Stimulated activated CD8-positive, alpha-beta memory T cell treated with anti-CD3 and anti-CD28 coated beads, Interleukin-4, amount 100 ng/mL, for 48 hours (primary cell): ENCODE data around the gene LRP5.
A peak's percentile ranks its signal among the peaks of the same experiment; 100 is the strongest.
"Not testable (repeated sequence)": the region's sequence is repeated elsewhere in the genome, so short reads cannot be mapped to it uniquely, and the experiment has no call there.

Experiments used
- DNase-seq: peaks from one replicate; pipeline ENCODE4 v3.0.0-alpha.2; 2020

Gene LRP5

GRCh38 chr11:68282861-68283230 is 29.5 kb upstream of the LRP5 start:
- no peak for DNase-seq

DNA sequence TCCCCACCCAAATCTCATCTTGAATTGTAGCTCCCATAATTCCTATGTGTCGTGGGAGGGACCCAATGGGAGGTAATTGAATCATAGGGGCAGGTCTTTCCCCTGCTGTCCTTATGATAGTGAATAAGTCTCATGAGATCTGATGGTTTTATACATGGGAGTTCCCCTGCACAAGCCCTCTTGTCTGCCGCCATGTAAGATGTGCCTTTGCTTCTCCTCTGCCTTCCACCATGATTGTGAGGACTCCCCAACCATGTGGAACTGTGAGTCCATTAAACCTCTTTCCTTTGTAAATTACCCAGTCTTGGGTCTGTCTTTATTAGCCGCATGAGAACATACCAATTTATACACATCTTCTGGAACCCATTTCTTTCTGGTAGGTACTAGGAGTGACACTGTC is 27.8 kb upstream of the LRP5 start:
- not testable (repeated sequence) for DNase-seq

DNA sequence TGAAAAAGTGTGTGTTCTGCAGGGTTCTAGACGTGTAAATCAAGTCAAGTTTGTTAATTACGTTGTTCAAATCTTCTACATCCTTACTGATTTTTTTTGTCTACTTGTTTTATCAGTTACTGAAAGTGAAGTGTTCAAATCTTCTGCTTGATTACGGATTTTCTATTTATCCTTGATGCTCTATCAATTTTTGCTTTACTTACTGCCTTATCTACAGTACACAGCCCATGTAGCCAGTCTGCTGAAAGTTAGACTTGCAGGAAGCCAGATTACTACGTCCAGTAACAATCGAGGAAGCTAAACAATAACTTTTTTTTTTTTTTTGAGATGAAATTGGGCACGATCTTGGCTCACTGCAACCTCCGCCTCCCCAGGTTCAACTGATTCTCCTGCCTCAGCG is 25.0 kb upstream of the LRP5 start:
- no peak for DNase-seq

DNA sequence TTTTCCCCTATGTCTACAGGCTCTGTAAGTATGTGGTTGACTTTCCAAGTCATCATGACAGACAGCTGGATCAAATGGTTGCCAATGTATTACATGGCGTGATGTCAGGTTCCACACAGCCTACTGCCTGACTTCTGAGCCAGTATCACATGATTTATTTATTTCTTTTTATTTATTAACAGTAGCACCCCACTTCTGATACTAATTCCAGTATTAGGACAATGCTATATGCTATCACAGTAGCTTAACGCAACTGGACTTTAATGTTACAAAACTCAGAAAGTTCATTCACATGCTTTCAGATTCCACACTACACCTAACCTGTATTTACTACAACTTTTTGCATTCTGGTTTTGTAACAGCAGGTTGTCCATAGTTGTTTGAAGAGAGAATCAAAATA is 22.9 kb upstream of the LRP5 start:
- no peak for DNase-seq

GRCh38 chr11:68293708-68294107 is 18.7 kb upstream of the LRP5 start:
- DNase-seq, result no peak

DNA sequence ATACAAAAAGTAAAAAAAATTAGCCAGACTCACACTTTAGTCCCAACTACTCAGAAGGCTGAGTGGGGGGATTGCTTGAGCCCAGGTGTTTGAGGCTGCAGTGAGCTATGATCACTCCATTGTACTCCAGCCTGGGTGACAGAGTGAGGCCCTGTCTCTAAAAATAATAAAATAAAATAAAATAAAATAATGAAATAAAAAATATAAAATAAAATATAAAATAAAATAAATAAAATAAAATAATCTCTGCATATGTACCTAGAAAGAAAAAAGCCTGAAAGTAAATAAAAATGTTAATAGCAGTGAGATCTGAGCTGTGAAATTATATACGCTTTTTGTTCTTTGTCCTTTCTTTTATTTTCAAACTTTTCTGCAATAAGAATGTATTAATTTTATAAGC is 17.1 kb upstream of the LRP5 start:
- DNase-seq, result no peak

DNA sequence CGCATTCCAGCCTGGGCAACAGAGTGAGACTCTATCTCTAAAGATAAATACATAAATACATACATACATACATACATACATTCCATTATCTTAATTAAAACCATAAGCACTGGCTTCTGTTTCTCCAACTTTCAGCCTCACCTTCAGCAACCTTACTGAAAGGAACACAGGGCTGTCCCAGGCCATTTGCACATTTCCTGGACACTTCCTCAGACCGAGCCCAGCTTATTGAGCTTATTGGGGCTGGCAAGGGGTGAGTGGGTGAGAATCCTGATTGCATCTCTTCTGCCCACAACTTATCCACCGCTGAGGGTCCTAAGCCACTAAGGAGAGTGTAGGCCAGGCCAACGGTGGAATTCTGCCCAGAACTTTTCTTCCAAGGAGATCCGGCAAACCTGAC is 16.5 kb upstream of the LRP5 start:
- DNase-seq, result no peak

GRCh38 chr11:68296344-68297051 is 15.9 kb upstream of the LRP5 start:
- DNase-seq, result no peak

GRCh38 chr11:68297052-68297378 is 15.4 kb upstream of the LRP5 start:
- DNase-seq, result no peak

- DNase-seq, result no peak
Observed at GRCh38 chr11:68297494-68297811, 14.9 kb upstream of the LRP5 start.

GRCh38 chr11:68297812-68298658 is 14.4 kb upstream of the LRP5 start:
- peak; percentile 88 for DNase-seq

DNA sequence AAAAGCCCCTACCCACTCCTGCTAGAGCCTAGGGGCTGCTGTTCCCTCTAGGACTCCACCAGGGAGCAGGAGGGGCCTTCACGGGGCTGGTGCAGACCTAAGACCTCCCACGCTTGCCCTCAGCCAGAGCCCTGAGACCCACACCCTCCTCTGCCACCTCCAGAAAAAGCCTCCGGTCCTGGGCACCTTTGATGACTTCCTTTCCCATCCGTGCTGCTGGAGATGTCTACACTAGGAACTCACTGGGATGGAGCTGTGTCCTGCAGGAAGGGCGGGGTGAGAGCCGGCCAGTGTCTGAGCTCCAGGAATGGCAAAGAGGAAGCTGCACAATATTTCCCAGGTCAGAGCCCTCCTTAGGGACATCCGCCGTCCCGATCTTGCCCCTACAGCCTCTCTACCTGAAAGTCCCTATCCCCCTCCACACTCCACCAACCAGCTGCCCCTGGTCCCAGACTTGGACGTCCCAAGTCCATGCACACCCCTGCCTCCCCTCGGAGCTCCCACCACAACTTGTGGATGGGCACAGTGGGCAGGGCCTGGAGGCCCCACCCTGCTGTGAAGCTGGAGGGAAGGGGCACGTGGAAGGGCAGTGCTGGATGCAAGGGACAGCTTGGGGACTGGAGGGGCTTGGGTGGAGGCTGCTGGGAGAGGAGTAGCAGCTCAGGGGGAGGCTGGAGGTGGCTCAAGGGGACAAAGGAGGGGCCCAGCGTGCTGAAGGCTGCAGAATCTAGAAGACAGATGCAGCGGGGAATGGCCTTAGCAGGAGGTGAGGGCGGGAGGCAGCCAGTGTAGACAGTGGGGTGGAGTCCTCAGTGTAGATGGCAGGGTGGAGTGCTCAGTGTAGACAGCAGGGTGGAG is 13.5 kb upstream of the LRP5 start:
- no peak for DNase-seq

DNA sequence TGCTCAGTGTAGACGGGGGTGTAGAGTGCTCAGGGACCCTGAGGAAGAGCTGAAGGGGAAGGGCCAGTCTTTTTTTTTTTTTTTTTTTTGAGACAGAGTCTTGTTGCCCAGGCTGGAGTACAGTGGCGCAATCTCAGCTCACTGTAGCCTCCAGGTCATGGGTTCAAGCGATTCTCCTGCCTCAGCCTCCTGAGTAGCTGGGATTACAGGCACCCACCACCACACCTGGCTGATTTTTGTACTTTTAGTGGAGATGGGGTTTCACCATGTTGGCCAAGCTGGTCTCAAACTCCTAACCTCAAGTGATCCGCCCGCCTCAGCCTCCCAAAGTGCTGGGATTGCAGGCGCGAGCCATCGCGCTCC is 12.9 kb upstream of the LRP5 start:
- DNase-seq, result not testable (repeated sequence)

GRCh38 chr11:68300076-68300830 is 12.1 kb upstream of the LRP5 start:
- DNase-seq, result no peak

DNA sequence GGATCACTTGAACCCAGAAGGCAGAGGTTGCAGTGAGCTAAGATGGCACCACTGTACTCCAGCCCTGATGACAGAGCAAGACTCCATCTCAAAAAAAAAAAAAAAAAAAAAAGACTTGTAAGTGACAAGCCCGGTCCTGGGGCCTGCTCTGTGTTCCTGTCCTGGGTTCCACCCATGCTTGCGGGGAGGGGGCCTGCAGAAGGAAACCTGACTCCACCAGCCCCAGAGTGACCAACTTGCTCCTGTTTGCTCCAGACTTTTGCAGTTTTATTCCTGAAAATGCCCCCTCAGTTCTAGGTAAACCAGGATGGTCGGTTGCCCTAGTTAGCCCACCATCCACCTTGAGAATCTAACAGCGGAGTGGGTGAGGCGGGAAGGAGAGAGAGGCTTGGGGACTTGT is 10.1 kb upstream of the LRP5 start:
- no peak for DNase-seq

- DNase-seq, result no peak
Observed at GRCh38 chr11:68302670-68303069, 9.7 kb upstream of the LRP5 start.

- no peak for DNase-seq
Observed at GRCh38 chr11:68303083-68303482, 9.3 kb upstream of the LRP5 start.

- DNase-seq, result no peak
Observed at GRCh38 chr11:68303982-68304780, 8.2 kb upstream of the LRP5 start.

- DNase-seq, result no peak
Observed at GRCh38 chr11:68306636-68307035, 5.8 kb upstream of the LRP5 start.

DNA sequence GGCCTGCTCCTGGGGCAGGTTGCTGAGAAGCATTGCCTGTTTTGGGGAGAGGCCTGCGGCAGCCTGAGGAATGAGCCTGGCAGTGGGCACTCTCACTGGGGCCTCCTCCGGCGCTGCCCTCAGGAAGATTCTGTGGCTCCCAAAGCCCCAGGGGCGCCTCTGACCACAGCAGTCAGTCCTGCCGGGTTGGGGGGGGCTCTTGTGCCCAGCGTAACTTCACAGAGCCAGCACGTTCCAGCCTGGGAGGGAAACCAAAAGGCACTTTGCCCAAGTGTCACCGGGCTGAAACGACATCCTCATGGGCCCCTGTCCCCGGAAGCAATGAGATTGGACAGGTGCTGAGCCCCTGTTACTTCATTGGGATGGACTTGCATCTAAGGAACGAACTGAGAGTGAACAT is 4.3 kb upstream of the LRP5 start:
- DNase-seq, result no peak

DNA sequence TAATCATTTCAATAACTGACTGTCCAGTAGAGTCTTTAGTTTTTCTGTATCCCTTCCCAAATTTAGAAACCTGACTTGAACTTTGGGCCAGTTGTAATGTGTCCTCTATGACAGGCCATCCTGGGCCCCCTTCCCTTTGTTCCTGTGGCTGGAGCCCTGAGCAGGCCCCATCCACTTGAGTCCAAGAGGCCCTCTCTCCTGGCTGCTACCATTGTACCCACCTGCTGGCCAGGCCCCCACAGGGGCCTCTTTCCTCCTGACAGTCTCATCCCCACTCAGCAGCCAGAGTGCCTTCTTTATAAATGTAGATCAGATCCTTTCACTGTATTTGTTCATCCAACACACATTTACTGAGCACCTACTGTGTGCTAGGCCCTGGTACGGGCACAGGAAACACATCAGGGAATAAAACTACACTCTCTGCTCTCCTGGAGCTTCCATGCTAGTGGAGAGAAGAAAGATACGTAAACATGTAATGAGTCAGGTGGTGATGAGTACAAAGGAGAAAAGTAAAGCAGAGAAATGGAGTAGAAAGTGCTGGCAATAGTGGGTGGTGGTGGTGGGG is 2.7 kb upstream of the LRP5 start:
- no peak for DNase-seq
